NCI-H1436 treated with DMSO at 0.1 percent for 48 hours (cell line): ENCODE results near the gene RAB34.
A peak's percentile ranks its signal among the peaks of the same experiment; 100 is the strongest.
"Not testable (repeated sequence)": the region's sequence is repeated elsewhere in the genome, so short reads cannot be mapped to it uniquely, and the experiment has no call there.

ENCODE experiments used
- DNase-seq: peaks from one replicate; lab custom pipeline; 2025; lab: John Stamatoyannopoulos, UW

The RAB34 gene

GRCh38 chr17:28745786-28746411 is 28.2 kb upstream of the RAB34 start:
- DNase-seq = no peak

GRCh38 chr17:28744972-28745785 is 27.5 kb upstream of the RAB34 start:
- DNase-seq = no peak

DNA sequence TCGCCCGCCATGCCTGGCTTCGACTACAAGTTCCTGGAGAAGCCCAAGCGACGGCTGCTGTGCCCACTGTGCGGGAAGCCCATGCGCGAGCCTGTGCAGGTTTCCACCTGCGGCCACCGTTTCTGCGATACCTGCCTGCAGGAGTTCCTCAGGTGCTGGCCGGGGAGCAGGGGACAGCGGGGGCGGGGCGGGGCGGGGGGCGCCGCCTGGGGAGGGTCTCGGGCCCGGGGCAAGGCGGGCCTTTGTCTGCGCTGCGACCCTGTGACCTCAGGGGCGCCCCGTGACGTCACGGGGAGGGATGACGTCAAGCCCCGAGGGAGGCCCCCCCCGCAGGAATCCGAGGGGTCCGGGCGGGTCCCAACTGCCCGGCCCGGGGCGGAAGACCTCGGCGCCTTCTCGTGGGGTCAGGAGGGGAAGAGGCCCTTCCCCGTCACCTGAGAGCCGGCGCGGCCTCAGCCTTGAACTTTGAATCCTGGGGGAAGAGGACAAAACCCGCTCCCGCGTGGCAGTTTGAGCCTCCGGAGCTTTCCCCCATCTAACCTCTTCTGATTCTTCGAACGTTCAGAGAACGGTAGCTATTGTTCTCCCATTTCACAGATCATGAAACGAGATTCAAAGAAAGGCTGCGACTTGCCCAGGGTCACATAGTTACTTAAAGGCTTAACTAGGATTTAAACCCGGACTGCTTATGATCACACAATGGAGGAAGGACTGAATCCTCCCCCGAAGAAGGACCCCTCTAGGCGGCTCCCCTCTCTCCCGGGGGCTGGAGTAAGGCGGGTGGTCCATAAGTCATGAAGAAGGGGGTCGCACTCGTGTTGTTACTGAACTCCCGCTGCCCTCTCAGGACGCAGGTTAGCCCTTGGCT is 26.7 kb upstream of the RAB34 start:
- no peak for DNase-seq

DNA sequence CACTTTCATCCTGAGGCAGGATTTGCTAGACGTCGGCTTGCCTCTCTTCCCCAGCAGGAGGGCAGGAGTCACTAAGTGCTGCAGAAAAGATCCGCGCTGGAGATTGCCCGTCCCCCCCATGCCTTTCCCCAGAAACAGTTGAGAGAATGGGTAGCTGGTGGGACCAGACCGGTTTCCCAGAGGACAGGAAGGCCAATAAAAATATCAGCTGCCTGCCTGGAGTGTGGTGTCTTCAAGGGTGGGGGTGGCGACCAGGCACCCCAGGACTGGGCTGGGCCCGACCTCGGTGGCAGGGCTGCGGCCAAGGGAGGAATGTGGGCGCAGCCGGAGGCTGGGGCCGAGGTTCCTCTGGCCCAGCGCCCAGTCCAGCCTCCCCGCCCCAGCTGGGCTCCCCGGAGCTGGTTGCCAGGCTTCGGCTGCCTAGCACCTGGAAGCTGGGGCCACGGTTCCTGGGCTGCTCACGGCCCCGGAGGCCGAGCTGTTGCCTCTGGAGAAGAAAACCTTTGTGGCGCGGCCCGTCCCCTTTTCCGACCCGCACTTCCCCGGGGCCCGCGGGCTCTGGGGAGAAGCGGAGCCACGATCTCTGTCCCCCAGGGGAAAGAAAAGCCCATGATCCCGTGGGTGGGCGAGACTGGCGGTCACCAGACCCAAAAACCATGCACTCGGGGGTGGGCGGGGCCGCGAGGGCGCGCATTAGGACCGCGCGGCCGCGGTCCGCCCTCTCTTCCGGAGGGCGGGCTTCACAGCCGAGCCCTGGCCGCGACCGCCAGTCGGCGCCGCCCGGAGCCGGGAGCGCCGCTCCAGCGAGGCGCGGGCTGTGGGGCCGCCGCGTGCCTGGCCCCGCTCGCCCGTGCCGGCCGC is 25.8 kb upstream of the RAB34 start, which contains the start of gene TRAF4:
TSS of gene TRAF4 (plus strand) at position 769 of the 861 bp plus-strand sequence. CDS start 102 bp downstream, outside the sequence.
- DNase-seq = peak; percentile 74

DNA sequence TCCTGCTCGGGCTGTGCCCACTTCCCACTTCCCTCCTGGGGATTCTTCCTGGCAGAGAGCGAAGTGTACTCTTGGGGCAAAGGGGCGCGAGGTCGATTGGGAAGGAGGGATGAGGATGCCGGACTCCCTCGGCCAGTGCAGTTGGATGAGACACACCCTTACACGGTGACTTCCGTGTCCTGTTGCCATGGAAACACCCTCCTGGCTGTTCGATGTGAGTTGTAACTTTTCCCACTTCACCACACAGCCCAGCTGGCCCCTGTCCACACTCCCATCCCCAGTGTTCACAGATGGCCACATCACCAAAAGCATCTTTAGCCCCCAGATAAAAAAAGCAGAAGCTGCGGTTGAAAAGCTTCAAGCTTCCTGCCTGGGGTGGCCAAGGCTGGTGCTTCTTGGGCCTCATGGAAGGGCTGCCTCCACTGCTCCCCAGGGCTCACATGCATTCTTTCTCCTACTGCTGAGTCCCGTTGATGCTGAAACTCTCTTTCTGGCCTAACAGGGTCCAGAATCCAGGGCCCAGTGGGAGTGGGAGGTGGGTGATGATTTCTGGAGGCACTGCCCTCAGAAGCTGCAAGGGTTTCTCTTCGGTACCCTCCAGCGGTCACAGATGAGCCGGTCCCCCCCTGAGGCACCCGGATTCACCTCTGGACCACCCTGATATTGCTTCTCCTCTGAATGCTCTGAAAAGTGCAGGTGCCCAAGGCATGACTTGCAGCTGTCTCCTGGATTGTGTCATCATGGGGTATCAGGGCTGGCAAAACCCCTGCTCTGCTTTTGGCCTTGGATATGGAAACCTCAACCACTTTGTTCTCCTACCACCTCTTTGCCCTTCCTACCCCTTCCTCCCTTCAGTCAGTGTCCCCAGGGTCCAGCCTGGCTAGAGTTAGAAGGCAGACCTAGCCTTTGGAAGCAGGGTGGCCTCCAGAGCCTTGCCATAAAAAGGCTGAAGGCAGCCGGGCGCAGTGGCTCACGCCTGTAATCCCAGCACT is 24.0 kb upstream of the RAB34 start:
- DNase-seq = no peak

DNA sequence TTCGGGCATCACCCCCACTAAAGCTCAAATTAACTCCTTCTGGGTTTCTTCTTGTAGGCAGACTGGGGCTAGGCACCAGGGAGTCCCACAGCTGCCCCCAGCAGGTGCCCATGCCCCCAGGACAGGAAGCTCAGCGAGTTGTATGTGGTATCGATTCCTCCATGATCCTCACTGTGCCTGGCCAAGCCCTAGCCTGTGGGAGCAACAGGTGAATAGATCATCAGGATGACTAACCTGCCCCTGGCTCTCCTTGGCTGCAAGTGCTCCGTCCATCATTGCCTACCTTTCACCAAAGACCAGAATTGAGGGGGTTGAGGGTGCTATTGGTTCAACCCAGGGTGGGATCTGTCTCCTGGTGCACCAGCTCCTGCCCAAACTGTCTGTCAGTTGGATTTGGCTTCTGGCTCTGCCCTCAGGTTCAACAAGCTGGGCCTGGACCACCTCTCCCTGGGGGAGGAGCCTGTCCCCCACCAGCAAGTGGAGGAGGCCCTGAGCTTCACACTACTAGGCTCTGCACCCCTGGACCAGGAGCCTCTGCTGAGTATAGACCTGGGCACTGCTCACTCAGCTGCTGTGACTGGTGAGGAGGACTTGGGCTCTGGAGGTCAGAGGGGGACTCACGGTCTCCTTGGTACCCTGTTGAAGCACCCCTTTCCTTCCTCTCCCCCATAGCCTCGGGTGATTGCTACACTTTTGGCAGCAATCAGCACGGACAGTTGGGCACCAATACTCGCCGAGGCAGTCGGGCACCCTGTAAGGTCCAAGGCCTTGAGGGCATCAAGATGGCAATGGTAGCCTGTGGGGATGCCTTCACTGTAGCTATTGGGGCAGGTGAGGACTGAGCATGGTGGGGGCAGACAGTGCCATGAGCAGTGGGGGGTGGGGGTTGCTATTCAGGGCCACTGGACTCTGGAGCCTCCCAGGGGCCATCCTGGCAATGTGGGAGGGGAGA is 23.0 kb upstream of the RAB34 start:
- no peak for DNase-seq

GRCh38 chr17:28738680-28739384 is 21.2 kb upstream of the RAB34 start:
- no peak for DNase-seq

DNA sequence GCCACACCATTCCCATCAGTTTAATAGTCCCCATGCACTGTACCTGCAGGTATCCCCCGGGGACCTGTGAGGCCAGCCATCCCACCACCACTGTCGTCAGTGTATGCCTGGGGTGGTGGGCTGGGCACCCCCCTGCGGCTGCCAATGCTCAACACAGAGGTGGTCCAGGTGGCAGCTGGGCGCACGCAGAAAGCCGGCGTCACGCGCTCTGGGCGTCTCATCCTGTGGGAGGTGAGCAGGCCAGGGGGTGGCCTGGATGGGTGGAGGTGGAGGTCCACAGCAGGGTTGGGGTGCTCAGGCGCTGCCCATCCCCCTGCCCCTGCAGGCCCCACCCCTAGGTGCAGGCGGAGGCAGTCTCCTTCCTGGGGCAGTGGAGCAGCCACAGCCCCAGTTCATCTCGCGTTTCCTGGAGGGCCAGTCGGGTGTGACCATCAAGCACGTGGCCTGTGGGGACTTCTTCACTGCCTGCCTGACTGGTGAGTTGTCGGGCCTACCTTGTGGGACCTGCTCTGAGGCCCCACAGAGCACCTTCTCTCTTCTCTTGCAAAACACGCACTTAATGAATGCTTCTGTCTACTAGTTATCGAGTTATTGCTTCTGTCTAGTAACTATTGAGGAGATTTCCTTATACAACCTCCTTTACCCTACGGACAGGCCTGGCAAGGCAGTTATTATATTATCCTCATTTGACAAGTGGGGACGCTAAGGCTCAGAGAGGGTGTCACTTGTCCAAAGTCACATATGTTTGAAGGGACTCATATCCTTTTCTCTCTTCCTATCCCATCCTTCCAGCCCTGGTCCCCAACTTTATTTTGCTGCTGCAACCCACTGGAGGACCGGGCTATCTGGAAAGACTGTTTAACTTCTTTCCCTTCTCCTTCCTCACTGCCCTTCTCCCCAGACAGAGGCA is 20.4 kb upstream of the RAB34 start:
- no peak for DNase-seq

GRCh38 chr17:28737316-28737715 is 19.6 kb upstream of the RAB34 start:
- no peak for DNase-seq

- DNase-seq = not testable (repeated sequence)
Observed at GRCh38 chr17:28735913-28736769, 18.5 kb upstream of the RAB34 start.

GRCh38 chr17:28735242-28735722 is 17.6 kb upstream of the RAB34 start:
- no peak for DNase-seq

GRCh38 chr17:28734712-28735241 is 17.1 kb upstream of the RAB34 start:
- DNase-seq = no peak

GRCh38 chr17:28733346-28733745 is 15.7 kb upstream of the RAB34 start:
- DNase-seq = no peak

DNA sequence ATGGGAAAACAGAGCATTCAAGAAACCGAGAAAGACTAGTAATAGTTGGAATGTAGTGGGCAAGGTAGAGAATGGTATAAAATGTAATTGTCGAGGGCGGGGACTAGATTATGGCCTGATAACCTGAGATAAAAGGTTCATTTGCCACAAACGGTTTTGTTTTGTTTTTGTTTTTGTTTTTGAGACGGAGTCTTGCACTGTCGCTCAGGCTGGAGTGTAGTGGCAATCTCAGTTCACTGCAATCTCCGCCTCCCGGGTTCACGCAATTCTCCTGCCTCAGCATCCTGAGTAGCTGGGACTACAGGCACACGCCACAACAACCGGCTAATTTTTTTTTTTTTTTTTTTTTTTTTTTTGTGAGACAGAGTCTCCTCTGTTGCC is 12.3 kb upstream of the RAB34 start:
- no peak for DNase-seq

DNA sequence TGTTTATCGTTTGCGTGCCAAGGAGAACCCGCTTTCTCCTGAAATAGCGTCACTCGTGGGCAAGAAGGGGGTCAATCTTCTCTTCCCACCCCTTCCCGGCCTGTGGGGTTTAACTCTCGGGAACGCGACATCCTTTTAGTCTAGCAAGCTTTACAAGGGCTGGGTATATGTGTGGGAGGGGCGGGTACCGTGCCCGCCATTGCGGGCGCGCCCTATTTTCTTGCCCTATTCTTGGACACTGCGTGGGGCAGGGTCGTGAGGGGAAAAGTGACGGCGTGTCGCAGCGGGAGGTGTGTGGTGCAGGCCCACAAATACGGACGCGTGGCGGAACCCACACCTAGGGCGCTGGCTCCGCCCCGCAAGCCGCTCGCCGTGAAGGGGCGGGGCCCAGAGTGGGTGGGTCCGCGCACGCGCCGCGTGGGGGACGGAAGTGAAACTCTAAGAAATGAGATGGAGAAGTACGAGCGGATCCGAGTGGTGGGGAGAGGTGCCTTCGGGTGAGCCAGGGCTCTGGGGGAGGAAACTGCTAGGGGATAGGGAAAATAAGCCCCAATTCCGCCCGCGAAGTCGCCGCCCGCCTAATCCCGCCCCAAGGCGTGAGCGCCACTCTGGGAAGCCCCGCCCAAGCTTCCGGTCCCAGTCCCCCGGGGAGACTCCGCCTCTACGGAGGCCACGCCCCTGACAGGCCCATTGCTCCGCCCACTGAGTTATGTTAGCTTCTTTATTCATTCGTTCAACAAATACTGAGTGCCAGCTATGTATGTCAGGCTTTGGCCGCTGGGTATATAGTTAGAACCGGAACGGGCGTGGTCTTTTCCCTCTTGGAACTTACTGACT is 10.9 kb upstream of the RAB34 start, which contains the start of gene NEK8:
TSS of gene NEK8 (plus strand) at position 425 of the 837 bp plus-strand sequence. CDS start at position 451, 26 bp downstream.
- DNase-seq = peak; percentile 89
